HG02642 (cell line): ENCODE data around the gene IL22RA1.

Source experiments
- ATAC-seq: cut with Tn5 transposase; IDR thresholded peaks from one replicate; pipeline ENCODE4 v1.9.1; 2021; ENCODE audit warnings: mild to moderate bottlenecking; ENCODE audit not compliant: unreplicated experiment, poor library complexity

Gene IL22RA1

GRCh38 chr1:24101796-24102586 lies 40.9 kb downstream of the IL22RA1 start:
- ATAC-seq = no peak

DNA sequence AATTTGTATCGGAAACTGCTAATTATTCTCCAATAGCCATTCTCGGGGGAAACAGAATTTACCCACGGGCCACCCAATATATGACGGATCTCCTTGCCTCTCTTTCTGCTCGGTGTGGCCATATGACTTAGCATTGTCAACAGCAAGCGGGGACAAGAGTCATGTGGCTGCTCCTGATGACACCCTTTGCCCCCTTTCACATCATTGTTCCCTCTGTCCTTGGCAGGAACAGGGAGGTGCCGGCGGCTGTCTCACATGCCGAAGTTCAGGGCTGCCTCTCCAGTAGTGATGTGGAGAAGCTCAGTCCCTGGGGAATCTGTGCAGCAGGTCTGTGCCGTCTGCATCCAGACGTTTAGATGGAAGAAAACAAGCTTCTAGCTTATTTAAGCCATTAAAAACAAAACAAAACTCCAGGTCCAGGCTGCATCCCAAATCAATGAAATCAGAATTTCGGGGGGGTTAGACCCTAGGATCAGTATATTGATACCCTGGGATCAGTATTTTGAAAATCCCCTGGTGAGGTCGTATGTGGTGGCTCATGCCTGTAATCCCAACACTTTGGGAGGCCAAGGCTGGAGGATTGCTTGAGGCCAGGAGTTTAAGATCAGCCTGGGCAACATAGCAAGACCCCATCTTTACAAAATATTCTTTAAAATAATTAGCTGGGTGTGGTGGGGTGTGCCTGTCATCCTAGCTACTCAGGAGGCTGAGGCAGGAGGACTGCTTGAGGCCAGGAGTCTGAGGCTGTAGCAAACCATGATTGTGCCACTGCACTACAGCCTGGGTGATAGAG lies 41.8 kb downstream of the IL22RA1 start:
- no peak for ATAC-seq

DNA sequence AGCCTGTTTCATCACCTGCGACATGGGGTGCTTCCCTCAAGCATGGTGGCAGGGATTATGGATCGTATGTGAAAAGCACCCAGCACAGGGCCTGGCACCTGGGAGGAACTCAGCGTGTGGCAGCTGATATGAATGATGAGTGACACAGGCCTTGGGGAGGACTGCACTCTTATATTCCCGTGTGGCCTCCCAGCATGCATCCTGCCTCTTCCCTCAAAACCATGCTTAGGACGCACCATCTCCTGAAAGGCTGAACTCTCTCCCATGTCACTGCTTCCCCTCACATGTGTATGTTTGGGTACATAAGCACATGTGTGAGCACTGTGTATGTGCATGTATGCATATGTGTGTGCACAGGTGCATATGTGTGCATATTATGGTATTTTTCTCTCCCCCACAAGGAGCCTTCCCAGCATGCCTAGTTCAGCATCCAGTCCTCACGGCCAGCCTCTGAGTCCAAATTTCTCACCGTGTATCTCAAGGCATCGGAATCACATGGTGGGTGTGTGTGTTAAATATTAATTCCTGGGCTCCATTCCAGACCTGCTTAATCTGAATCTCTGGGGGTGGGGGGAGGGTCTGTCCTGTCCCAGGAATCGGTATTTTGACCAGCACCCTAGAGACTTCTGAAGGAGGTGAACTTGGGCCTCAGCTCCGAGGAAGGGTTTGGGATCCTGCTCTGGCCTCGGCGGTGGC lies 43.8 kb downstream of the IL22RA1 start:
- ATAC-seq = no peak

- no peak for ATAC-seq
These were observed 44.8 kb downstream of the IL22RA1 start for GRCh38 chr1:24098102-24098501.

GRCh38 chr1:24097663-24098062 lies 45.3 kb downstream of the IL22RA1 start:
- no peak for ATAC-seq

DNA sequence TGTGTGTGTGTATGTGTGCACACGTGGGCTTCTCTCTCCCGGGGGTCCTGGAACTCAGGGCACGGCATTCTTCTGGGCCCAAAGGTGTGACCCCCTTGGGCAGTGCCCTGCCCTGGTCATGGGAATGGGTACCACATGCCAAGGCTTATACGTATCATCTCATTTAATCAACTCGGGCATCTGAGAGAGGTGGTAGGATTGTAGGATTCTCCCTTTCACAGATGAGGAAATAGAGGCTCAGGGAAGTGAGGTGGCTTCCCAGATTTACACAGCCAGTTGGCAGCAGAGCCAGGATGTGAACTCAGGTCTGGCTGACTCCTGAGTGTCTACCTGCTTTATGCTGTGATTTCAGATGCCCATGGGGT lies 46.2 kb downstream of the IL22RA1 start:
- ATAC-seq = no peak

GRCh38 chr1:24096009-24096738 lies 46.8 kb downstream of the IL22RA1 start:
- no peak for ATAC-seq

GRCh38 chr1:24095140-24095859 lies 47.6 kb downstream of the IL22RA1 start:
- ATAC-seq = no peak

DNA sequence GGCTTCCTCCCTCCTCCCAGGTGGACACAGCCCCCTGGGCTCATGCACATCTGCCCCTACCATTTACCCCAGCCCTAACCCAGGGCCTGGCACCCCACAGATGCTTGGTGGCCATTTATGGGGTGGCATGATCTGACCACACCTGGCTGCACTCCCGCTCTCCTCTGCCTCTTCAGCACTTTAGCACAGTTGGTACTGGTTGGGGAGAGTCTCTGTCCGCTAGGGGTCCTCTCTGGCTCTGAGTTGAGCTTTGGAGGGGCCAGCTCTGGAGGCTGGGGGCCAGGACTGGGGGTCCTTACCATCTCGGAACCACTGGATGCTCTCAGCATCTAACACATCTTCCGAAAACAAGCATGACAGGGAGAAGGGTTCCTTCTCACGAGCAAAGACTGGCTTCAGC lies 48.4 kb downstream of the IL22RA1 start:
- ATAC-seq = no peak

DNA sequence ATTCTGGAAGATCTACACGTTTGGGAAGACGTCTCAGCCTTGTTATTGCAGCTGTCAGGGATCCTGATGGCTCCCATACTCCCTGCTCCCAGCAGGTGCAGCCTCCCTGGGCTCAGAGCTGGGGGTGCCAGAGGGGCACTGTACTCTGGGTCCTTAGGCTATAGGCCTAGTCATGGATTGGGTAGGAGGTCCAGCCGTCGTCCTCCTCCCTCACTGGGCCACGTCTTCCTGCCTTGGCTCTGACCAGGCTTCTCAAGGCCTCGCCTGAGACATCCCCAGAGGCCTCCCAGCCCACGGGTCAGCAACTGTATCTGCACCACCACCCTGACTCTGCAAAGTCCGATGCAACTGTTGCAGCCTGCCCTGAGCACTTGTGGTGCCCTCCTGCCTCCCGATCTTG lies 49.2 kb downstream of the IL22RA1 start:
- ATAC-seq = no peak

DNA sequence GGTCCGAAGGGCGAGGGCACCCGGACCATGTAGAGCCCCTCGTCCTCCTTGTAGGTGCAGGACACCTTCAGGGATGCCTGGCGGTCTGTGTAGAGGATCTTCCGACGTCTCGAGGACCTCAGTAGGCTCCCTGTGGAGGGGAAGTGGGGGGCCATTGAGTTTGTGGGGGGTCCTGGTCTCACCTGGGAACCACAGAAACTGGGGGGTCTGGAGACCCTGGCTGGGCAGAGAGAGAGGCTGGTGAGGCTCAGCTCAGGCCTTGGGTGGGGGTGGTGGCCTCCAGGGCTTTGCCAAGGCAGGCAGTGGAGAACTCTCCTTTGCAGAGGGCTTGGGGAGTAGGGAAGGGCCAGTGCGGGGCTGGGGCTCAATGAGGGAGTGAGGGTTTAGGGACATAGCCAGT lies 50.0 kb downstream of the IL22RA1 start:
- ATAC-seq = no peak

- ATAC-seq = no peak
These were observed 50.9 kb downstream of the IL22RA1 start for GRCh38 chr1:24091971-24092482.

GRCh38 chr1:24090736-24091135 lies 52.2 kb downstream of the IL22RA1 start:
- ATAC-seq = no peak

DNA sequence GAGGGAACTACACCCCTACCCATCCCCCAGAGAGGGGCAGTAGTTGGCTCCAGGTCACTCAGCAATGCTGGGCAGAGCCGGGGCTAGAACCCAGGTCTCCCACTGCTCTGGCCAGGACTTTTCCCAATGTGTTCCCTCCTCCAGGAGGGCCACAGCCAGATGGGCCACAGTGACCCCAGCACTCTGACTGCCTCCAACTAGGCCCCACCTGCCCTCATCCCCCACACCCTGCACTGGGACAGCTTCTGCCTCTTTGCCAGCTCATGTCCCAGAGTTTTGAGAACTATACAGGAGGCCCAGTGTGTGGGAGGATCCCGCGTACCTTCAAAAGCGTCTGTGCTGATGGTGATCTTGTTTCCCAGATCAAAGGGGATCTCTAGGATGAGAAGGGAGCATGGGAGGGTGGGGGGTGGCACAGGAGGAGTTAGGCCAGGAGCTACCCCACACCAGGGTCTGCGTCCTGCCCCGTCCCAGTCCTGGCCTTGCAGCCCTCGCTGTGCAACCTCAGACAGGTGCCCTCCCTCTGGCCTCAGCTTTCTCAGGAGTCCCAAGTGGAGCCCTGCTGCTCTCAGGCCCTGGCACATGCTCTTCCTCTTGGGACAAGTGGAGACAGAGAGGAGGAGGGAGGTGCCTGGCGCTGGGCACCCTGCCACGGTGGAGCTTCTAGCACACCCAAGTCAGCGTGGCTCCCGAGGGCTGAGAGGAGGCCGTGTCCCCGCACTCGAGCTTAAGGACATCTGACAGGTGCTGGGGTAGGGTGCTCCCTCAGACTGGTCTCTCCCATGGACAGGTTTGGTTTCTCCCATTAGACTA lies 53.0 kb downstream of the IL22RA1 start:
- no peak for ATAC-seq

- no peak for ATAC-seq
These were observed 53.8 kb downstream of the IL22RA1 start for GRCh38 chr1:24089027-24089742.

DNA sequence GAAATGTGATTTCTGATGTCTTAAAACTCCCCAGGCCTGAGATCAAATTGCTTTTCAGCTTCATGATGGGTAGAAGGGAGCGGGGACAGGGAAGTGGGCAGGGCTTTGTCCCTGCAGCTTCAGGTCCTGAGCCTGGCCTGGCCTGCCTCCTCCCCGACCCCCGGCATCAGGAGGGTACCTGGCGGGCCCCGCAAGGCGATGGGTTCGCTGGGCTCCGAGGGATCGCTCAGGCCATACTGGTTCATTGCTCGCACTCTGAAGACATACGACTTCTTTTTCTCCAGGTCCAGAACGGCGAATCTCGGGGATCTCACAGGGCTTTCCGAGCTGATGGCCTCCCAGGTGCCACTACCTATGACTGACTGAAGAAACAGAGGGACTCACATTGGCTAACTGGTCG lies 56.5 kb downstream of the IL22RA1 start:
- no peak for ATAC-seq

- ATAC-seq = no peak
These were observed 57.4 kb downstream of the IL22RA1 start for GRCh38 chr1:24085546-24085945.

- ATAC-seq = no peak
These were observed 57.9 kb downstream of the IL22RA1 start for GRCh38 chr1:24085007-24085406.
